HG03432 (cell line): Measurements from ENCODE around the gene RPS13.
"Not testable (repeated sequence)": the region's sequence is repeated elsewhere in the genome, so short reads cannot be mapped to it uniquely, and the experiment has no call there.

Source experiments
- ATAC-seq: cut with Tn5 transposase; IDR thresholded peaks from one replicate; pipeline ENCODE4 v1.9.1; 2021; ENCODE audit warnings: mild to moderate bottlenecking, moderate library complexity; ENCODE audit not compliant: unreplicated experiment

Gene RPS13

GRCh38 chr11:17036666-17037658 is 40.5 kb downstream of the RPS13 start:
- ATAC-seq, result no peak

- not testable (repeated sequence) for ATAC-seq
Observed at GRCh38 chr11:17034027-17034426, 43.4 kb downstream of the RPS13 start.

GRCh38 chr11:17026487-17027082 is 50.9 kb downstream of the RPS13 start:
- no peak for ATAC-seq

- ATAC-seq, result no peak
Observed at GRCh38 chr11:17024924-17025323, 52.5 kb downstream of the RPS13 start.
